ENCODE data around the gene HJURP.

GRCh38 chr2:233844064-233844807, 10.1 kb downstream of the HJURP start:
- TF ChIP-seq CTCF (conservative IDR thresholded peaks at IDR 0.05; ENCODE audit: low read depth, low read length) (no peak), EZH2 (IDR thresholded peaks at IDR 0.05; ENCODE audit: low read length, unreplicated experiment) (no peak)
